ENCODE data around the gene CPZ.

DNA sequence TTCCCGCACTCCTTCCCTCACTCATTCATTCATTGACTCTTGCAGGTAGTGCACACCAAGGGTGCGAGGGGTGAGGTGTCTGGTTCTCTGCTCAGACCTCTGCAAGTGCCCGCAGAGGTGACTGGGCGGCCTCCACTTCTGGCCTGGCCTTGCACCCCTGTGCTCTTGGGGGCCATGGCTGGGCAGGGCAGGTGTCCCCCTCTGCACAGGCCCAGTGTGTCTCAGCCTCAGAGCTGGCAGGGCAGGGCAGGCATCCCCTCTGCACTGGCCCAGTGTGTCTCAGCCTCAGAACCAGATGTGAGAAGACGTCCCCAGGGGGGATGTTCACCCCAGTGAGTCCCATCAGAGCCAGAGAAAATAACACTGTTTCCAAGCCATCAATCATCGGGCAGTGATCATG, 16.8 kb downstream of the CPZ start:
- TF ChIP-seq POLR2AphosphoS5 (IDR thresholded peaks at IDR 0.05) (no peak), POLR2A (IDR thresholded peaks at IDR 0.05) (no peak)

Data from suprapubic skin (tissue), 4 donors.